GM19467 (cell line): Measurements from ENCODE around the gene ASPN.

Experiments
- ATAC-seq: cut with Tn5 transposase; IDR thresholded peaks from one replicate; pipeline ENCODE4 v1.9.1; 2021; ENCODE audit warnings: mild to moderate bottlenecking, moderate library complexity; ENCODE audit not compliant: unreplicated experiment

ASPN gene

GRCh38 chr9:92506184-92506857, 24.0 kb upstream of the ASPN start:
- ATAC-seq, result no peak

- ATAC-seq, result no peak
Observed at GRCh38 chr9:92504881-92505280, 22.6 kb upstream of the ASPN start.

- ATAC-seq, result no peak
Observed at GRCh38 chr9:92503156-92503555, 20.9 kb upstream of the ASPN start.

- no peak for ATAC-seq
Observed at GRCh38 chr9:92501671-92502393, 19.5 kb upstream of the ASPN start.

GRCh38 chr9:92500725-92501124, 18.4 kb upstream of the ASPN start:
- no peak for ATAC-seq

GRCh38 chr9:92499701-92500100, 17.4 kb upstream of the ASPN start:
- ATAC-seq, result no peak

GRCh38 chr9:92496396-92497176, 14.3 kb upstream of the ASPN start:
- no peak for ATAC-seq

GRCh38 chr9:92494856-92495255, 12.6 kb upstream of the ASPN start:
- no peak for ATAC-seq

- no peak for ATAC-seq
Observed at GRCh38 chr9:92493749-92494387, 11.6 kb upstream of the ASPN start.

- no peak for ATAC-seq
Observed at GRCh38 chr9:92492781-92493401, 10.6 kb upstream of the ASPN start.

GRCh38 chr9:92488681-92489550, 6.6 kb upstream of the ASPN start:
- no peak for ATAC-seq

GRCh38 chr9:92486371-92486770, 4.1 kb upstream of the ASPN start:
- no peak for ATAC-seq

GRCh38 chr9:92484563-92484962, 2.3 kb upstream of the ASPN start:
- no peak for ATAC-seq

- ATAC-seq, result no peak
Observed at GRCh38 chr9:92483627-92484545, 1.6 kb upstream of the ASPN start.

- no peak for ATAC-seq
Observed at GRCh38 chr9:92482805-92483204, 499 bp upstream of the ASPN start.

GRCh38 chr9:92480986-92481633, 1.2 kb downstream of the ASPN start:
- no peak for ATAC-seq

GRCh38 chr9:92480291-92480771, 2.0 kb downstream of the ASPN start:
- ATAC-seq, result no peak

GRCh38 chr9:92479346-92479745, 3.0 kb downstream of the ASPN start:
- no peak for ATAC-seq
